HepG2 (cell line): ENCODE data around the gene BMX. TPM values are rescaled to one million over a fixed set of nuclear protein-coding genes. Genes with fewer than 3 reads are reported as not detected.

Experiments
- ATAC-seq: fragments of 200-7000 bp; cut with Tn5 transposase; 3 replicates; pipeline ENCODE4 v1.9.1; 2020; ENCODE audit warnings: mild to moderate bottlenecking, moderate library complexity
- BruUV-seq: library from RNA; stranded (reverse); fragments of 400-500 nt; replicated peaks from 2 replicates; lab custom pipeline; 2021; lab: Mats Ljungman, UMichigan
- CTCF ChIA-PET: fragments of 300-600 bp; formaldehyde crosslinking; extraction: SDS; loops from one replicate; lab custom pipeline; 2021; ENCODE audit warnings: low total read pairs, inconsistent platforms, low intra/inter-chr PET ratio; lab: Yijun Ruan, JAX
- POLR2A ChIA-PET: fragments of 350-600 bp; sonication (Branson Sonifier 250); formaldehyde crosslinking; loops from one replicate; lab custom pipeline; 2020; ENCODE audit warnings: antibody characterized with exemption, inconsistent platforms; lab: Yijun Ruan, JAX
- DNase-seq: peaks from one replicate; pipeline ENCODE4 v3.0.0-alpha.2; 2015; ENCODE audit warnings: low spot score
- FAIRE-seq: peaks from 3 replicates; lab custom pipeline; 2011; peaks lifted over from hg19 to GRCh38; lab: Jason Lieb, UNC
- H2AFZ ChIP-seq: one replicate; pipeline ENCODE4 v1.6.1; 2011; ENCODE audit warnings: low read length, inconsistent platforms
- H3K27ac ChIP-seq: fragments of 300-600 bp; 3 replicates; pipeline ENCODE4 v1.8.0; 2011; ENCODE audit warnings: mixed run types, mild to moderate bottlenecking, mixed read lengths, low read length, inconsistent platforms; ENCODE audit not compliant: insufficient read depth; ENCODE audit errors: extremely low read length
- H3K27me3 ChIP-seq, 2 experiments: fragments of 200-600 bp in 1 of 2; 2 replicates in 1 of 2; 3 replicates in 1 of 2; pipeline versions ENCODE4 v1.6.0 to v1.8.0; 2011; ENCODE audit warnings: low read length in 2 of 2, mild to moderate bottlenecking in 2 of 2, moderate library complexity in 2 of 2, inconsistent platforms in 1 of 2; ENCODE audit not compliant: insufficient read depth in 2 of 2, control insufficient read depth in 1 of 2
- H3K36me3 ChIP-seq, 2 experiments: fragments of 200-600 bp in 1 of 2; replicated peaks in 1 of 2; 2 replicates in 1 of 2; 3 replicates in 1 of 2; pipeline versions ENCODE4 v1.5.1 to v1.8.0; 2011; ENCODE audit warnings: low read length in 2 of 2, inconsistent platforms in 1 of 2; ENCODE audit not compliant: insufficient read depth in 2 of 2, control insufficient read depth in 1 of 2
- H3K4me1 ChIP-seq: 2 replicates; pipeline ENCODE4 v1.5.1; 2012; ENCODE audit warnings: low read length, inconsistent platforms; ENCODE audit not compliant: insufficient read depth
- H3K4me2 ChIP-seq: 2 replicates; pipeline ENCODE4 v1.6.0; 2011; ENCODE audit warnings: low read depth, low read length, inconsistent platforms
- H3K4me3 ChIP-seq, 3 experiments: fragments of 200-600 bp in 1 of 3; sonication (generic), shearing (Covaris generic) in 1 of 3; replicated peaks in 1 of 3; 2 replicates each; pipeline ENCODE4 v1.5.1; 2011 to 2016; ENCODE audit warnings: low read length in 3 of 3, inconsistent platforms in 2 of 3, low read depth in 2 of 3, mild to moderate bottlenecking in 2 of 3, control low read depth in 1 of 3, mixed read lengths in 1 of 3; ENCODE audit not compliant: insufficient read depth in 1 of 3
- H3K79me2 ChIP-seq: one replicate; pipeline ENCODE4 v1.6.1; 2011; ENCODE audit warnings: low read length, inconsistent platforms; ENCODE audit not compliant: insufficient read depth
- H3K9ac ChIP-seq: 2 replicates; pipeline ENCODE4 v1.6.0; 2011; ENCODE audit warnings: mild to moderate bottlenecking, low read depth, low read length, inconsistent platforms; ENCODE audit not compliant: insufficient read depth
- H3K9me3 ChIP-seq: 2 replicates; pipeline ENCODE4 v1.5.1; 2012; ENCODE audit warnings: mild to moderate bottlenecking, low read length
- H4K20me1 ChIP-seq: 2 replicates; pipeline ENCODE4 v1.6.0; 2011; ENCODE audit warnings: inconsistent platforms, mild to moderate bottlenecking, low read length, moderate library complexity; ENCODE audit not compliant: insufficient read depth
- KDM3A ChIP-seq: IDR thresholded peaks from 2 replicates; pipeline ENCODE4 v1.6.1; 2018; ENCODE audit warnings: low read depth, missing compliant biosample characterization
- NRL ChIP-seq: sonication (generic); formaldehyde crosslinking; IDR thresholded peaks from 2 replicates; pipeline ENCODE4 v1.5.0; 2020; ENCODE audit warnings: missing genetic modification reagents, mild to moderate bottlenecking, moderate library complexity, borderline replicate concordance
- SMAD9 ChIP-seq: sonication (generic); formaldehyde crosslinking; IDR thresholded peaks from 2 replicates; pipeline ENCODE4 v1.5.1; 2020; ENCODE audit warnings: mild to moderate bottlenecking, missing genetic modification reagents
- ZNF138 ChIP-seq: sonication (generic); formaldehyde crosslinking; IDR thresholded peaks from 2 replicates; pipeline ENCODE4 v1.5.0; 2020; ENCODE audit warnings: mild to moderate bottlenecking, low read depth, missing genetic modification reagents
- ZNF326 ChIP-seq: sonication (generic); formaldehyde crosslinking; IDR thresholded peaks from 2 replicates; pipeline ENCODE4 v1.4.0; 2020; ENCODE audit warnings: missing genetic modification reagents, borderline replicate concordance
- ZNF674 ChIP-seq: sonication (generic); formaldehyde crosslinking; IDR thresholded peaks from 2 replicates; pipeline ENCODE4 v1.5.0; 2020; ENCODE audit warnings: low read depth, mild to moderate bottlenecking, missing genetic modification reagents
- ZNF775 ChIP-seq: sonication (generic); formaldehyde crosslinking; IDR thresholded peaks from 2 replicates; pipeline ENCODE4 v1.4.0; 2020; ENCODE audit warnings: missing genetic modification reagents, mild to moderate bottlenecking, moderate library complexity, borderline replicate concordance
- in situ Hi-C: cut with HindIII; loops from 2 replicates; pipeline ENCODE4 v1.10.0; 2017; ENCODE audit warnings: low pct_unique_long_range_greater_than_20kb; ENCODE audit not compliant: extremely low pct_ligation_motif_present
- intact Hi-C: fragments of 100-400 bp; cut with micrococcal nuclease; formaldehyde crosslinking; loops from one replicate; pipeline ENCODE4 v1.10.0; 2022; ENCODE audit not compliant: unreplicated experiment
- polyA plus RNA-seq, 8 experiments: library from polyadenylated mRNA; depleted of rRNA in 3 of 8; stranded (reverse) in 7 of 8; unstranded in 1 of 8; fragments of >200 nt; fragmentation: Illumina TruSeq in 4 of 8; extraction: Trizol in 4 of 8; gene quantifications; 2 replicates each; pipeline versions ENCODE4 v1.2.1 to v1.2.3, GENCODE V29; 2011 to 2016; ENCODE audit warnings: low read depth in 4 of 8, missing spikeins in 1 of 8, mixed read lengths in 1 of 8; ENCODE audit not compliant: insufficient read depth in 1 of 8
- total RNA-seq, 5 experiments: library from RNA; depleted of rRNA; stranded (reverse); fragments of >200 nt; fragmentation: Illumina TruSeq; extraction: Trizol; gene quantifications; 2 replicates each; pipeline ENCODE4 v1.2.3, GENCODE V29; 2016; ENCODE audit warnings: low read depth in 1 of 5
- TF ChIP-seq, protein P1 (sequence below): sonication (generic); formaldehyde crosslinking; IDR thresholded peaks from 2 replicates; pipeline ENCODE4 v1.4.0; 2020; ENCODE audit warnings: low read depth, missing genetic modification reagents
- TF ChIP-seq, protein P2 (sequence below): IDR thresholded peaks from 2 replicates; pipeline ENCODE4 v1.6.1; 2018; ENCODE audit warnings: missing genetic modification reagents
- TF ChIP-seq, protein P3 (sequence below): sonication (generic); formaldehyde crosslinking; conservative IDR thresholded peaks from 2 replicates; pipeline ENCODE4 v1.8.1; 2023; ENCODE audit warnings: missing genetic modification reagents

BMX gene
- total and polyA plus RNA-seq, 2 of the 13 experiments (the other 11 are each of a cell fraction or from before 2014, with no cell fraction given) = not detected

DNA sequence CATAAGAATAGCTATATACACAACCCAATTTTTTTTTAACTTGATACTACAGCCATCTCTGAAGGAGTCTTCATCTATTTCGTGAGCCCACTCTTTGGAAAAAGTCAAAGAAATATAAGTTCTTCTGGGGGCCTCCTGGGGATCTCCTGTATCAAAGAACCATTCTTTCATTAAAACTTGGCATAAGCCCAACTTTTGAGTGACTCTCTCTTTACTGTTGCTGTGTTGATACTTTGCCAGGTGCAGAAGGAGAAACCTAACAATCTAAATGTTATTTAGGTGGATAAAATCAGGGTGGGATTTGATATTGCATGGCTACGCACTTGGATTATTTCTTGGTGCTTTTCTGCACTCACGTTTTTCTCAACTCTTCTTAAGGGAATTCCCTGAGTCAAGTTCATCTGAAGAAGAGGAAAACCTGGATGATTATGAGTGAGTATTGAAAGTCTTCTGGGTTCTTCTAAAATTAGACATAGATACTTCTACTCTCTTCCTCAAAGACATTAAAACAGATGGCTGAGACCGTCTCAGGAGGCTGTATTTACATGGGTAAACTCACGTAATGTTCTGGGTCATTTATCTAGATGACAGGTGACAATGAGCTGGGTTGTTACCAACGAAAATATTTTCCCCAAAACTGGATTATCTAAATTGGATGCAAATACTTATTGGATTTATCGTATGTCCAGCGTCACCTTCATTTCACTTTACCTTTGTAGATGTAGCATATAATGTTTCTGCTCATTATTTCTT, 25.2 kb downstream of the BMX start (continued):
- no peak for TF ChIP-seq SMAD9 (CRISPR knock-in tag)
- TF ChIP-seq ZNF326 (CRISPR knock-in tag) = no peak
- no peak for TF ChIP-seq ZNF138 (CRISPR knock-in tag)
- TF ChIP-seq, protein P1, sequence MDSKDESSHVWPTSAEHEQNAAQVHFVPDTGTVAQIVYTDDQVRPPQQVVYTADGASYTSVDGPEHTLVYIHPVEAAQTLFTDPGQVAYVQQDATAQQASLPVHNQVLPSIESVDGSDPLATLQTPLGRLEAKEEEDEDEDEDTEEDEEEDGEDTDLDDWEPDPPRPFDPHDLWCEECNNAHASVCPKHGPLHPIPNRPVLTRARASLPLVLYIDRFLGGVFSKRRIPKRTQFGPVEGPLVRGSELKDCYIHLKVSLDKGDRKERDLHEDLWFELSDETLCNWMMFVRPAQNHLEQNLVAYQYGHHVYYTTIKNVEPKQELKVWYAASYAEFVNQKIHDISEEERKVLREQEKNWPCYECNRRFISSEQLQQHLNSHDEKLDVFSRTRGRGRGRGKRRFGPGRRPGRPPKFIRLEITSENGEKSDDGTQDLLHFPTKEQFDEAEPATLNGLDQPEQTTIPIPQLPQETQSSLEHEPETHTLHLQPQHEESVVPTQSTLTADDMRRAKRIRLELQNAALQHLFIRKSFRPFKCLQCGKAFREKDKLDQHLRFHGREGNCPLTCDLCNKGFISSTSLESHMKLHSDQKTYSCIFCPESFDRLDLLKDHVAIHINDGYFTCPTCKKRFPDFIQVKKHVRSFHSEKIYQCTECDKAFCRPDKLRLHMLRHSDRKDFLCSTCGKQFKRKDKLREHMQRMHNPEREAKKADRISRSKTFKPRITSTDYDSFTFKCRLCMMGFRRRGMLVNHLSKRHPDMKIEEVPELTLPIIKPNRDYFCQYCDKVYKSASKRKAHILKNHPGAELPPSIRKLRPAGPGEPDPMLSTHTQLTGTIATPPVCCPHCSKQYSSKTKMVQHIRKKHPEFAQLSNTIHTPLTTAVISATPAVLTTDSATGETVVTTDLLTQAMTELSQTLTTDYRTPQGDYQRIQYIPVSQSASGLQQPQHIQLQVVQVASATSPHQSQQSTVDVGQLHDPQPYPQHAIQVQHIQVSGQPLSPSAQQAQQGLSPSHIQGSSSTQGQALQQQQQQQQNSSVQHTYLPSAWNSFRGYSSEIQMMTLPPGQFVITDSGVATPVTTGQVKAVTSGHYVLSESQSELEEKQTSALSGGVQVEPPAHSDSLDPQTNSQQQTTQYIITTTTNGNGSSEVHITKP (CRISPR knock-in tag) = no peak

DNA sequence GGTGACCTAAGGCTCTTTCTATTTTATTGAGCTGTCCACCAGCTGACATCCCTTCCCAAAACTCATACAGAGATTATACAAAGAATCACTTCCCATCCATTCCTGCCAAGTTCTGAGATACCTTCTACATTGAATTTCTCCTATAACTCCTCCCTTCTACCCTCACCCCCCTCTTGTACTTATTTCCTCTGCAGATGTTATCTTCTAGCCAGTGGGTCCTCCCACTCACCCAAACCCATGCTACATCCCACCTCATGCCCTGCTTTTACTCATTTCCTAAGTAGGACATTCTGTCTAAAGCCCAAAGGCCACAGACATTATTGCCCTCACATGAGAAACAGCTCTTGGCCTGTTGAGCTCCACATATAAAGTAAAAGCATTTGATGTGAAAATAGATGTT, 28.6 kb downstream of the BMX start:
- Histone ChIP-seq H3K36me3 (no peaks in the 10 kb centered on the region), H3K9me3 (no peaks in the 10 kb centered on the region), H2AFZ (no peak overlapping the region), H3K4me3 (no peak overlapping the region), H4K20me1 (no peaks in the 10 kb centered on the region), H3K4me2 (no peak overlapping the region), H3K4me1 (no peaks in the 10 kb centered on the region), H3K27ac (no peak overlapping the region), H3K27me3 (no peaks in the 10 kb centered on the region), H3K9ac (no peak overlapping the region), H3K79me2 (no peaks in the 10 kb centered on the region)
- in situ Hi-C loops = no loop called here
- intact Hi-C loops = loop anchor here (5.0 kb wide), 1 partner anchor 587 kb away; no protein-coding TSS in a partner anchor
- POLR2A ChIA-PET = no interaction called here
- TF ChIP-seq KDM3A (CRISPR knock-in tag) (no peak), ZNF674 (no peak), NRL (CRISPR knock-in tag) (no peak), ZNF775 (CRISPR knock-in tag) (no peak)
- TF ChIP-seq, protein P2, sequence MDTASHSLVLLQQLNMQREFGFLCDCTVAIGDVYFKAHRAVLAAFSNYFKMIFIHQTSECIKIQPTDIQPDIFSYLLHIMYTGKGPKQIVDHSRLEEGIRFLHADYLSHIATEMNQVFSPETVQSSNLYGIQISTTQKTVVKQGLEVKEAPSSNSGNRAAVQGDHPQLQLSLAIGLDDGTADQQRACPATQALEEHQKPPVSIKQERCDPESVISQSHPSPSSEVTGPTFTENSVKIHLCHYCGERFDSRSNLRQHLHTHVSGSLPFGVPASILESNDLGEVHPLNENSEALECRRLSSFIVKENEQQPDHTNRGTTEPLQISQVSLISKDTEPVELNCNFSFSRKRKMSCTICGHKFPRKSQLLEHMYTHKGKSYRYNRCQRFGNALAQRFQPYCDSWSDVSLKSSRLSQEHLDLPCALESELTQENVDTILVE = no peak
- TF ChIP-seq, protein P3, sequence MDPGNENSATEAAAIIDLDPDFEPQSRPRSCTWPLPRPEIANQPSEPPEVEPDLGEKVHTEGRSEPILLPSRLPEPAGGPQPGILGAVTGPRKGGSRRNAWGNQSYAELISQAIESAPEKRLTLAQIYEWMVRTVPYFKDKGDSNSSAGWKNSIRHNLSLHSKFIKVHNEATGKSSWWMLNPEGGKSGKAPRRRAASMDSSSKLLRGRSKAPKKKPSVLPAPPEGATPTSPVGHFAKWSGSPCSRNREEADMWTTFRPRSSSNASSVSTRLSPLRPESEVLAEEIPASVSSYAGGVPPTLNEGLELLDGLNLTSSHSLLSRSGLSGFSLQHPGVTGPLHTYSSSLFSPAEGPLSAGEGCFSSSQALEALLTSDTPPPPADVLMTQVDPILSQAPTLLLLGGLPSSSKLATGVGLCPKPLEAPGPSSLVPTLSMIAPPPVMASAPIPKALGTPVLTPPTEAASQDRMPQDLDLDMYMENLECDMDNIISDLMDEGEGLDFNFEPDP (CRISPR knock-in tag) = no peak
- DNase-seq = no peak
- FAIRE-seq = no peak
- CTCF ChIA-PET = no interaction called here
- no peak for ATAC-seq
- BruUV-seq = no TSS peak
